Activated naive CD8-positive, alpha-beta T cell treated with anti-CD3 and anti-CD28 coated beads, Interleukin-2, amount 50 U/mL, for 24 hours (primary cell): ENCODE results near the gene BFSP2.

ENCODE experiments used
- ATAC-seq: fragments of 150-1000 bp; cut with Tn5 transposase; one replicate; pipeline ENCODE4 v1.10.0; 2021
- DNase-seq: peaks from one replicate; pipeline ENCODE4 v3.0.0; 2021
- H3K27ac Mint-ChIP-seq: one replicate; pipeline ENCODE4 v1.8.0; 2021; ENCODE audit warnings: mild to moderate bottlenecking, mixed read lengths
- H3K27me3 Mint-ChIP-seq: one replicate; pipeline ENCODE4 v1.8.0; 2021; ENCODE audit warnings: mixed read lengths
- H3K36me3 Mint-ChIP-seq: one replicate; pipeline ENCODE4 v1.8.0; 2021; ENCODE audit warnings: low read depth, mixed read lengths
- H3K4me1 Mint-ChIP-seq: one replicate; pipeline ENCODE4 v1.8.0; 2021; ENCODE audit warnings: mixed read lengths
- H3K4me3 Mint-ChIP-seq: one replicate; pipeline ENCODE4 v1.8.0; 2021; ENCODE audit warnings: mild to moderate bottlenecking, moderate library complexity, mixed read lengths
- H3K9me3 Mint-ChIP-seq: one replicate; pipeline ENCODE4 v1.8.0; 2021; ENCODE audit warnings: mixed read lengths

The BFSP2 gene, protein sequence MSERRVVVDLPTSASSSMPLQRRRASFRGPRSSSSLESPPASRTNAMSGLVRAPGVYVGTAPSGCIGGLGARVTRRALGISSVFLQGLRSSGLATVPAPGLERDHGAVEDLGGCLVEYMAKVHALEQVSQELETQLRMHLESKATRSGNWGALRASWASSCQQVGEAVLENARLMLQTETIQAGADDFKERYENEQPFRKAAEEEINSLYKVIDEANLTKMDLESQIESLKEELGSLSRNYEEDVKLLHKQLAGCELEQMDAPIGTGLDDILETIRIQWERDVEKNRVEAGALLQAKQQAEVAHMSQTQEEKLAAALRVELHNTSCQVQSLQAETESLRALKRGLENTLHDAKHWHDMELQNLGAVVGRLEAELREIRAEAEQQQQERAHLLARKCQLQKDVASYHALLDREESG

DNA sequence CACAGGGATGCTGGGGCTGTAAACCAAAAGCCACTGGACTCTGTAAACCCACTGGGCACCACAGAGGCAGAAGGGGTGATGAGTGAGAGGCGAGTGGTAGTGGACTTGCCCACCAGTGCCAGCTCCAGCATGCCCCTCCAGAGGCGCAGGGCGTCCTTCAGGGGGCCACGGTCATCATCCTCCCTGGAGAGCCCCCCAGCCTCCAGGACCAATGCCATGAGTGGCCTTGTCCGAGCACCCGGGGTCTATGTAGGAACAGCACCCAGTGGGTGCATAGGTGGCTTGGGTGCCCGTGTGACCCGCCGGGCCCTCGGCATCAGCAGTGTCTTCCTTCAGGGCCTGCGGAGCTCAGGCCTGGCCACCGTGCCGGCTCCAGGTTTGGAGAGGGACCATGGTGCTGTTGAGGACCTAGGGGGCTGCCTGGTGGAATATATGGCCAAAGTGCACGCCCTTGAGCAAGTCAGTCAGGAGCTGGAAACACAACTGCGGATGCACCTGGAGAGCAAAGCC is at the start of gene BFSP2:
TSS of gene BFSP2 (plus strand) at position 51 of the 510 bp plus-strand sequence. CDS start at position 79, 28 bp downstream.
- no peak for ATAC-seq
- no peak within 1 kb of the TSS for H3K27ac Mint-ChIP-seq

DNA sequence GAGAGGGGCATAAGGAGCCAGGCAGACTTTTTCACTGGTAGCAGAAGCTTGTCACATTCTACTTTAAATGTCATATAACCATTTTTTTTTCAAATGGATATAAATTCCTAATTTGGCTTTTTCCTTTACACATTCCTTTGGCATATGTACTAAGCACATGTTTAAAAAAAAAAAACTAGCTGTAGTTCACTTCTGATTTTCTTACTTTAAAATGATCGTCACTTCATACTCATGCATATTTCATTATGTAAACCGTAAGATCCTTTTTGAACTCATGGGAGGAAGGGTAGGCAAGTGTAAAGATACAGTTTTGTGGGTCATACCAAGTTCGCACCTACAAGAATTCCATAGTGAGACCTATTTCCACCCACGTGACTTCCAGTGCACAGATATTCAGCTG is 45.1 kb upstream of the BFSP2 start:
- Mint-ChIP-seq H3K4me1 (no peaks in the 10 kb centered on the region), H3K27me3 (no peaks in the 10 kb centered on the region), H3K9me3 (peaks cover 15% of the 10 kb centered on the region), H3K27ac (no peak overlapping the region), H3K36me3 (no peaks in the 10 kb centered on the region), H3K4me3 (no peak overlapping the region)
- ATAC-seq (no peak), DNase-seq (no peak)

More for the DNA sequence above, at the start of gene BFSP2:
- H3K27me3 Mint-ChIP-seq, result no peaks in the 10 kb centered on the region
- H3K4me1 Mint-ChIP-seq, result no peaks in the 10 kb centered on the region
- H3K36me3 Mint-ChIP-seq, result no peaks in the 10 kb centered on the region
- no peaks in the 10 kb centered on the region for H3K9me3 Mint-ChIP-seq
- H3K4me3 Mint-ChIP-seq, result no peak within 1 kb of the TSS
- no peak for DNase-seq

DNA sequence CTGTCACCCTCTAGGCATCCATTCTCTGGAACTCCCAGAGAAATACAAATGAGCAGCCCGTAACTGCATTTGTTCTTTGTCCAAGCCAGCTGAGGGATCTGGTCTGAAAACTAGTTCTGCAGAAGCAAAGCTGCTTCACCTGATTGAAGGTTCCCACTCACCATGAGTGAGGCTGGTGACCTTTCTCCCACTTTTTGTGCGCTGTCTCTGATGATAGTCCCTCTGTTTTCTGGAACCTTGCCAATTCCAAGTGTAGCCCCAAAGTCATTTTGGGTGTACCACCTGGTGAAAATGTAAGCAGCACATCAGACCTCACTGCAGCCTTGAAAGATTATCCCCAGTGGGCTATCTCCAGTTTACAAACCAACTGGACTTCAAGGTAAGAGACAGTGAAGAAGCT is 39.4 kb upstream of the BFSP2 start:
- Mint-ChIP-seq H3K27me3 (no peaks in the 10 kb centered on the region), H3K36me3 (no peaks in the 10 kb centered on the region), H3K4me3 (no peak overlapping the region), H3K9me3 (peaks cover 13% of the 10 kb centered on the region), H3K27ac (no peak overlapping the region), H3K4me1 (no peaks in the 10 kb centered on the region)
- ATAC-seq (no peak), DNase-seq (no peak)

DNA sequence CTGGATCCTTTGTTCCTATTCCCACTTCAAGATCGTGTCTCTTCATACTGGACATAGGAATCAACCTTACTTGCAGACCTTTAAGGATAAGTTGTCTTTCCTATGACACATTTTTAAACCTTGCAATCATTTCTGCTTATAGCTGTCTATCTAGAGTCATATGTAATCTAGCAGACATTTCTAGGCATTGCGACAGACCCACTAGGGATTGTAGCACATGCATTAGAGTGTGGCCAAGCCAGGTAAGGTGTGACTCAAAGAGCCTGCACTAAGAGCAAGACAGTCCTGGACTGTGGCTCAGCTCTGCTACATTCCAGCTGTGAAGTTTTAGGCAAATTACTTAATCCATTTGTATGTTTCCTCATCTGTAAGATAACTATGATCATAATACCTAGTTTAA is 38.8 kb upstream of the BFSP2 start:
- H3K36me3 Mint-ChIP-seq, result no peaks in the 10 kb centered on the region
- H3K4me1 Mint-ChIP-seq, result no peaks in the 10 kb centered on the region
- ATAC-seq, result no peak
- H3K27me3 Mint-ChIP-seq, result no peaks in the 10 kb centered on the region
- no peak overlapping the region for H3K27ac Mint-ChIP-seq
- H3K4me3 Mint-ChIP-seq, result no peak overlapping the region
- peaks cover 8% of the 10 kb centered on the region for H3K9me3 Mint-ChIP-seq
- DNase-seq, result no peak

DNA sequence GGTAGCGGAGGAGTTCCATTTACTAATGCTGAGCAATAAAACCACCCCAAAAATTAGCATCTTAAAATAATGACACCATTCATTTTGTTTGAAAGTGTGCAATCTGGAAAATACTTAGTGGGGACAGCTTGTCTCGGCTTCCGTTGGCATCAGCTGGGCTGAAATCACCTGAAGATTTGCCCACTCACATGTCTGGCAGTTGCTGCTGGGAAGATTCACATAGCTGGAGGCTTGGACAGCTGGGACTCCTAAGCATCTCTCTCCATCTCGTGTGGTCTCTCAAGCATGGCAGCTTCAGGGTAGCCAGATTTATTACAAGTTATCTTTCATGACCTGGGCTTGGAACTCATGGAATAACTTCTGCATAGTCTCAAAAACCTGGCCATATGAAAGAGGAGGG is 38.4 kb upstream of the BFSP2 start:
- DNase-seq, result no peak
- H3K27me3 Mint-ChIP-seq, result no peaks in the 10 kb centered on the region
- ATAC-seq, result no peak
- peaks cover 4% of the 10 kb centered on the region for H3K9me3 Mint-ChIP-seq
- no peaks in the 10 kb centered on the region for H3K36me3 Mint-ChIP-seq
- H3K4me1 Mint-ChIP-seq, result no peaks in the 10 kb centered on the region
- H3K4me3 Mint-ChIP-seq, result no peak overlapping the region
- no peak overlapping the region for H3K27ac Mint-ChIP-seq

DNA sequence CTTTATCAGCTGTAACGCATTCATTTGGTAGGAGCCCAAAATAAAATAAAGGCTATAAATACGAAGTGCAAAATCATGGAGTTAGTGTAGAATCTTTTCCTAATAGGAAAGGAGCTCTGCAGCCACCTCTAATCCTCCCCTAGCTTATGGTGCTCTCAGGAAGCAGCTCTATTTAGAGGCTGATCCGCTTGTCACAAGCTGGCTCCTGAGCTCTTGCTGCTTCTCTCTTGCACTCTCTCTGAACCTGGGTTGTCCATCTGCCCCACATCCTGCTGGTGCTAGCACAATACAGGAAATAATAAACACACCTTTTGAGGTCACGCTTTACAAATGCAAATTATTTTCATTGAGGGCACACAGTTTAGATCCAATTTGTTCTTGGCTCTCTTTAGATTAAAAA is 37.3 kb upstream of the BFSP2 start:
- H3K4me3 Mint-ChIP-seq, result no peak overlapping the region
- H3K27me3 Mint-ChIP-seq, result no peaks in the 10 kb centered on the region
- ATAC-seq (no peak), DNase-seq (no peak)
- no peaks in the 10 kb centered on the region for H3K4me1 Mint-ChIP-seq
- H3K9me3 Mint-ChIP-seq, result no peaks in the 10 kb centered on the region
- no peak overlapping the region for H3K27ac Mint-ChIP-seq
- H3K36me3 Mint-ChIP-seq, result no peaks in the 10 kb centered on the region

DNA sequence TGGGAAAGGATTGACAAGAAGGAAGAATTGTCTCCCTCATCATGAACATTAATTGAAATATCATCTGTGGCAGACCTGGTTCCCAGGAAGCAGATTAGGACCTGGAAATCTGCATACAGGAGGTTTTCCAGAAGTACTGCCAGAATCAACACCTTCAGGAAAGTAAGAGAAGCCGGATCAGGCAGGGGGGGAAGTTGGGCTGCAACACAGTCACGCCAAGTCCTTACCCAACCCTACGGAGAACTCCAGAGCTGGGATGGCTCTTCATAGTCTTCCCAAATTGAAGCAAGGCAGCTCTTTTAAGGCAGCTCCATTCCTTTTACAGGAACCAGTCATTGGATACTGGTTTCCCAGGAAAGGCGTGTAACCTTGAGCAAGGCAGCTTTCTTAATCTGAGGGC is 35.2 kb upstream of the BFSP2 start:
- H3K36me3 Mint-ChIP-seq, result no peaks in the 10 kb centered on the region
- H3K4me3 Mint-ChIP-seq, result no peak overlapping the region
- H3K27me3 Mint-ChIP-seq, result no peaks in the 10 kb centered on the region
- H3K4me1 Mint-ChIP-seq, result no peaks in the 10 kb centered on the region
- ATAC-seq, result no peak
- no peak overlapping the region for H3K27ac Mint-ChIP-seq
- H3K9me3 Mint-ChIP-seq, result no peaks in the 10 kb centered on the region
- no peak for DNase-seq

DNA sequence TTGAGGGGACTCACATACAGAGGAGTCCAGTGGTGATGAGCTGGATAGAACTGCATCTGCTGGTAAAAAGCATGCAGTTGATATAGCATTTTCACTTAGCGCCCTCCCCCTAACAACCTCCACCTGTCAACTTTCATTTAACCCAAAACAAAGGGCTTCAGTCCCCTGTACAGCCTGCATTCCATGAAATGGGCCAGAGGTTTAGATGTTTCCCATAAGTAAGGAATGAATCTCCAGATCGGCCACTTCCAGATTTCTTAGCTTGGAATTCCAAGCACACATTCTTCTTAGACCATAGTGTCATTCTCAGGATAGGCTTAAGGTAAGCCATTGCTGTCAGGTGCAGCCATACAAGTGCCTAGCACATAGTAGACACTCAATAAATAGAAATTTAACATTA is 32.9 kb upstream of the BFSP2 start:
- H3K27ac Mint-ChIP-seq, result no peak overlapping the region
- ATAC-seq (no peak), DNase-seq (no peak)
- no peak overlapping the region for H3K4me3 Mint-ChIP-seq
- H3K36me3 Mint-ChIP-seq, result no peaks in the 10 kb centered on the region
- no peaks in the 10 kb centered on the region for H3K9me3 Mint-ChIP-seq
- H3K27me3 Mint-ChIP-seq, result no peaks in the 10 kb centered on the region
- H3K4me1 Mint-ChIP-seq, result no peaks in the 10 kb centered on the region

DNA sequence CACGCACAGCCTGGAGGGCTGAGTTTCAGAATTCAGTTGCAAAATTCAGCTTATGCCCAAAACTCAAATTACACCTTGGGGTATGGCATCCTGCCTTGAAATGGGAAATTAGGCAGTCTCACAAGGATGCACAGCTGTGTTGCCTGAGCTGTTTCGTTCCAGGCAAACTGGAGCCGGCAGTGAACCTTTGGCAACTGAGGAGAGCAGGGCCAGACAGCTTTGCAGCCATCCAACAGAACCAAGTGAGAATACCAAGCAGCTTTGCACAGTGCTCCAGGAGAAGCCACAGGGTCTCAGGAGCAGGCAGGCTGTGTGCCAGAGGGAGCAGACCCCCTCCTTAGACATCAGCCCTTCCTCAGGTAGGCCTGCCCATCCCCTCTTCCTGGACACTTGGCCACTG is 32.5 kb upstream of the BFSP2 start:
- DNase-seq, result no peak
- no peak for ATAC-seq
- Mint-ChIP-seq H3K36me3 (no peaks in the 10 kb centered on the region), H3K4me3 (no peak overlapping the region), H3K27me3 (no peaks in the 10 kb centered on the region), H3K27ac (no peak overlapping the region), H3K4me1 (no peaks in the 10 kb centered on the region), H3K9me3 (no peaks in the 10 kb centered on the region)

DNA sequence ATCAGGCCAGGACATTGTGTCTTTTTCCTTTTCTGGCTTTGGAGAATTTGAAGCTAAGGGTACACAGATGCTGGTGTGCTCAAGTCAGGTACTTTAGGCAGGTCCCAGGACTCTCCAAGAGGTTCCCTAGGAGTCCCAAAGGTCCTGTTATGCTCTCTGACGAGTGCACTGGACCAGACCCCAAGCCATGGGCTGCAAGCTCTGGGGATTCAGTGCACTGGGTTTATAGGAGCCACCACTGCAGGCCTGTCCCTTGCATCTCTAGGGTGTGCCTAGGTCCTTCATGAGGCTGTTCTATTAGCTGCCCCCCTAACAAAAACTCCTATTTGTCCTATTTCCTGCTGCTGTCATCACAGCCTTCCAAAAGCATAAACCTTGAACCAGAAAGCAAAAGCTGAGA is 31.9 kb upstream of the BFSP2 start:
- no peaks in the 10 kb centered on the region for H3K27me3 Mint-ChIP-seq
- DNase-seq (no peak), ATAC-seq (no peak)
- no peaks in the 10 kb centered on the region for H3K36me3 Mint-ChIP-seq
- H3K4me1 Mint-ChIP-seq, result no peaks in the 10 kb centered on the region
- no peaks in the 10 kb centered on the region for H3K9me3 Mint-ChIP-seq
- H3K4me3 Mint-ChIP-seq, result no peak overlapping the region
- no peak overlapping the region for H3K27ac Mint-ChIP-seq

DNA sequence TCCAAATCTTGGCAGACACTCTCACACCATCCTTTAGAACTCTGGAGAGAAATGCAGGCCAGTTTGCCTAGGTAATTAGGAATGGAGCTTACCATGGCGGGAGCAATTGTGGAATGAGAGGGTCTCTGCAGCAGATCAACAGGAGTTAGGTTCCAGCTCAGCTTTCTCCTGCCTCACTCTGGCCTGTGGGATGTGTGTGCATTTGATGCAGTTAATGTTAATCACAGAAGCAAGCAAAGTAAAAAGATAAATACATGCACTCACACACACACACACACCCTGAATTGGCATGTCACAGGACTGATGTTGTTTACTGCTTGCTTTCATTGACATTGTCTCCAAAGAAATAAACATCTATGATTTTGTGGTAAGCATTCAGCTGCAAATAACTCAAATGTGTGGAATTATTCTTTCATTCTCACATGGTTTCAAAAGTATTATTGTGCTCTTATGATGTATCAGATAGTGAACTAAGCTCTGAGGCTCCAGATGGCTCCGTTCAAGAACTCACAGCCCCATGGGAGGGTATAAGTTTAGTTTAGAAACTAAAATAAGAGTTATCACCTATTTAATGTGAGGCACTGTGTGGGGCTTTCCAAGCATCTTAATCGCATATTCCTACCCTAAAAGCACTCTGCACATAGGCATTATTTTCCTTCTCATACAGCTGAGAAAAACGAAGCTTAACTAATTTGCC is 31.3 kb upstream of the BFSP2 start:
- ATAC-seq (no peak), DNase-seq (no peak)
- H3K4me3 Mint-ChIP-seq, result no peak overlapping the region
- H3K4me1 Mint-ChIP-seq, result no peaks in the 10 kb centered on the region
- H3K27ac Mint-ChIP-seq, result no peak overlapping the region
- H3K9me3 Mint-ChIP-seq, result no peaks in the 10 kb centered on the region
- H3K27me3 Mint-ChIP-seq, result no peaks in the 10 kb centered on the region
- no peaks in the 10 kb centered on the region for H3K36me3 Mint-ChIP-seq

DNA sequence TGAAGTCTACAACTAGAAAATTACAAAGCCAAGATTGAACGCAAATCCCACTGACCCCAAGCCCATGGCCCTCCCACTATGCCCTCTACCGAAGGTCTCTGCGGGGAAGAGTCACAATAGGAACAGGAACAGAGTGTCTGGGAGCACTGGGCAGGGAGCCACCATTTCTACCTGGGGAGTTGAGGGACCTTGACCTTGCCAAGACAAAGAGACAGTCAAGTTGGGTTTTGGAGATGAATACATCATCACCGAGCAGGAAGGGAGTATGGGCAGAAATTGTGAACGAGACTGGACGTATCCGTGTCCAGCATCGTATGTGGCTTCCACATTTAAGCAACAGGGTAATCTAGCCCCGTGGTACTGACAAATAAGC is 30.8 kb upstream of the BFSP2 start:
- no peak overlapping the region for H3K27ac Mint-ChIP-seq
- ATAC-seq, result no peak
- no peak for DNase-seq
- no peaks in the 10 kb centered on the region for H3K36me3 Mint-ChIP-seq
- H3K27me3 Mint-ChIP-seq, result no peaks in the 10 kb centered on the region
- H3K9me3 Mint-ChIP-seq, result no peaks in the 10 kb centered on the region
- no peak overlapping the region for H3K4me3 Mint-ChIP-seq
- no peaks in the 10 kb centered on the region for H3K4me1 Mint-ChIP-seq

DNA sequence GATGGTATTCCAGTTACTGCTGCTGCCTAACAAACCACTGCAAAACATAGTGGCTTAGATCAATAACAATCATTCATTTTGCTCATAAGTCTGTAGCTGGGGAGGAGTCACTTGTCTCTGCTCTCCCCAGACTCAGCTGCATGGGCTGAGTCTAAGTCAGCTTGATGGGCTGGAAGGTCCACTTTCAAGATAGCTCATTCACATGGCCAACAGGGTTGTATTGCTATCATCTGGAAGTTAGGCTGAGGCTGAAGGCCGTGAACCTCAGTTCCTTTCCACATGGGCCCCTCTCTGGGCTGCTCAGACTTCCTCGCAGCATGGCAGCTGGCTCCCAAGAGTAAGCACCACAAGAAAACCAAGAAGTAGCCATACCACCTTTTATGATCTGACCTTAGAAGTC is 28.7 kb upstream of the BFSP2 start:
- ATAC-seq (no peak), DNase-seq (no peak)
- no peaks in the 10 kb centered on the region for H3K4me1 Mint-ChIP-seq
- H3K9me3 Mint-ChIP-seq, result no peaks in the 10 kb centered on the region
- H3K27ac Mint-ChIP-seq, result no peak overlapping the region
- H3K4me3 Mint-ChIP-seq, result no peak overlapping the region
- H3K27me3 Mint-ChIP-seq, result no peaks in the 10 kb centered on the region
- H3K36me3 Mint-ChIP-seq, result no peaks in the 10 kb centered on the region

DNA sequence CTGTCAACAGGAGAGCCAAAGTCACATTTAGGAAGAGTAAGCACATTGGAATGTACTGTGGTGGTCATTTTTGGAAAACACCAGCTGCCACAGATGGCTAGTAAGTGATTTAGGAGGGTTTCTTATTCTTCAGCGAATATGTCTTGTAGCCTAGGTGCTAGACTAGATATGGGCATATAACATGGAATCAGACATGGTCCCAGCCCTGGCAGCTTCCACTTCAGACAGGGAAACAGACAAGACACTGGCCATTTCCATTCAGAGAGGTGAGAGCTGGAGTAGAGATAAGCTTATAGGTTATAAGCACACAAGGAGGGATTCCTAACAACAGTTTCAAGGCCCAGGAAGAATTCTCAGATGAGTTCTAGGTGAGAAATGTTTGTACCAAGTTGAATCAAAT is 28.2 kb upstream of the BFSP2 start:
- Mint-ChIP-seq H3K4me1 (no peaks in the 10 kb centered on the region), H3K9me3 (no peaks in the 10 kb centered on the region), H3K4me3 (no peak overlapping the region), H3K36me3 (no peaks in the 10 kb centered on the region), H3K27ac (no peak overlapping the region), H3K27me3 (no peaks in the 10 kb centered on the region)
- ATAC-seq (no peak), DNase-seq (no peak)

DNA sequence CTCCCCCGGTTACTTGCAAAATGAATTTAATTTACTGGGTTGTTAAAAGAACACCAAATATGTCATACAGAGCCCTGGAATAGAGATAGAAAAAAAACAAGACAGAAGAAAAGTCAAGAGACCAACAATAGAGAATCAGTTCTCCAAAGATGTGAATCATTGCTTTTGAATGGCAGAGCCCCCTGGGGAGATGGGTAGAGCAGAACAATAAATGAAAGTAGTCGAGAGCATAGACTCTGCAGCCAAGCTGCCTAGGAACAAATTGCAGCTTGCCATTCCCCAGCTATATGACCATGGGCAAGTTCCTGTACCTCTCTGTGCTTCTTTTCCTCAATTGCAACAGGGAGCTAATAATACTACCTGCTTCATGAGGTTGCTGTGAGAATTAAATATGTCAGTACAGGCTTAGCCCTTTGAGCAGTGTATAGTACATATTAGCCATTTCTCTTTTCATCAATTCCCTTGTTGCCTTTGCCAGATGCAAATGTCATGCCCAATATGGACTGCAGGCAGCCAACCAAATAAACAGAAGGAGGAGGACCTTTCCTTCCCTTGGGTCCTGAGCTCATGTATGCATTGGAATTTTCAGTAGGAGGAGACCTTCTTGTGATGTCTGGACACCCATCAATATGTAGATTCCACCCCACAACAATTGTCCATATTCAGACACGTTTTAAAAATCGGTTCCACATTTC is 25.0 kb upstream of the BFSP2 start:
- no peaks in the 10 kb centered on the region for H3K9me3 Mint-ChIP-seq
- no peaks in the 10 kb centered on the region for H3K36me3 Mint-ChIP-seq
- no peaks in the 10 kb centered on the region for H3K27me3 Mint-ChIP-seq

More for the DNA sequence above, 25.0 kb upstream of the BFSP2 start:
- Mint-ChIP-seq H3K27ac (no peak overlapping the region), H3K4me1 (no peaks in the 10 kb centered on the region), H3K4me3 (no peak overlapping the region)
- ATAC-seq, result no peak
- no peak for DNase-seq
